Vagina (tissue), 2 donors: ENCODE results near the gene SCTR. TPM values are rescaled to one million over a fixed set of nuclear protein-coding genes. Genes with fewer than 3 reads are reported as not detected.
A peak's percentile ranks its signal among the peaks of the same experiment; 100 is the strongest.
"Not testable (repeated sequence)": the region's sequence is repeated elsewhere in the genome, so short reads cannot be mapped to it uniquely, and the experiment has no call there.

ENCODE experiments used
- DNase-seq, 2 donors: peaks; one replicate each; pipeline ENCODE4 v3.0.0-alpha.2; 2017; ENCODE audit errors: extremely low spot score in 2 of 2
- H3K27ac ChIP-seq: fragments of 200-600 bp; sonication (generic); one replicate; pipeline ENCODE4 v1.5.1; 2019
- H3K27me3 ChIP-seq: fragments of 200-600 bp; sonication (generic); one replicate; pipeline ENCODE4 v1.5.1; 2019
- H3K36me3 ChIP-seq, 2 donors: fragments of 200-600 bp; sonication (generic); one replicate each; pipeline ENCODE4 v1.5.1; 2017 to 2019
- H3K4me1 ChIP-seq: fragments of 200-600 bp; sonication (generic); one replicate; pipeline ENCODE4 v1.5.1; 2019
- H3K4me3 ChIP-seq, 2 donors: fragments of 200-600 bp; sonication (generic); 1 replicate in 1 of 2; 2 replicates in 1 of 2; pipeline ENCODE4 v1.5.1; 2016 to 2019
- H3K9me3 ChIP-seq: fragments of 200-600 bp; sonication (generic); one replicate; pipeline ENCODE4 v1.5.1; 2019
- POLR2A ChIP-seq, 2 donors: fragments of 450-650 bp; IDR thresholded peaks; one replicate each; pipeline ENCODE4 v1.6.1; 2017; ENCODE audit warnings: antibody characterized with exemption in 2 of 2, mild to moderate bottlenecking in 2 of 2, moderate library complexity in 2 of 2
- POLR2AphosphoS5 ChIP-seq, 2 donors: sonication (generic); formaldehyde crosslinking; IDR thresholded peaks; one replicate each; pipeline ENCODE4 v1.9.0; 2017; ENCODE audit warnings: antibody characterized with exemption in 2 of 2, mild to moderate bottlenecking in 2 of 2, low read depth in 1 of 2; ENCODE audit not compliant: insufficient read depth in 1 of 2
- intact Hi-C: fragments of 100-400 bp; cut with DNase I; formaldehyde crosslinking; loops from one replicate; pipeline ENCODE4 v1.15.1; 2023
- total RNA-seq: library from RNA; depleted of rRNA; stranded (reverse); fragments of >200 nt; gene quantifications from one replicate; pipeline ENCODE4 v1.2.3, GENCODE V29; 2016
- TF ChIP-seq, protein P1 (sequence below), 3 experiments: fragments of 450-650 bp in 2 of 3; fragments of 200-600 bp in 1 of 3; sonication (generic) in 1 of 3; IDR thresholded peaks; one replicate each; pipeline ENCODE4 v1.5.1; 2017 to 2019; ENCODE audit warnings: antibody characterized with exemption in 3 of 3, mild to moderate bottlenecking in 2 of 3, moderate library complexity in 2 of 3

The SCTR gene
- total RNA-seq, 1 donor from 2014 or later: not detected

GRCh38 chr2:119408221-119408619 lies 116.1 kb downstream of the SCTR start:
- Histone ChIP-seq H3K36me3 (no peaks in the 10 kb centered on the region), H3K4me3 (no peak overlapping the region), H3K4me1 (peaks cover 7% of the 10 kb centered on the region), H3K27ac (no peak overlapping the region), H3K27me3 (no peaks in the 10 kb centered on the region), H3K9me3 (no peaks in the 10 kb centered on the region)
- no peak for DNase-seq
- TF ChIP-seq POLR2AphosphoS5 (IDR thresholded peaks at IDR 0.05; ENCODE audit: insufficient read depth in 1 of 2, low read depth in 1 of 2): no peak
- TF ChIP-seq POLR2A (IDR thresholded peaks at IDR 0.05): no peak
- TF ChIP-seq, protein P1, sequence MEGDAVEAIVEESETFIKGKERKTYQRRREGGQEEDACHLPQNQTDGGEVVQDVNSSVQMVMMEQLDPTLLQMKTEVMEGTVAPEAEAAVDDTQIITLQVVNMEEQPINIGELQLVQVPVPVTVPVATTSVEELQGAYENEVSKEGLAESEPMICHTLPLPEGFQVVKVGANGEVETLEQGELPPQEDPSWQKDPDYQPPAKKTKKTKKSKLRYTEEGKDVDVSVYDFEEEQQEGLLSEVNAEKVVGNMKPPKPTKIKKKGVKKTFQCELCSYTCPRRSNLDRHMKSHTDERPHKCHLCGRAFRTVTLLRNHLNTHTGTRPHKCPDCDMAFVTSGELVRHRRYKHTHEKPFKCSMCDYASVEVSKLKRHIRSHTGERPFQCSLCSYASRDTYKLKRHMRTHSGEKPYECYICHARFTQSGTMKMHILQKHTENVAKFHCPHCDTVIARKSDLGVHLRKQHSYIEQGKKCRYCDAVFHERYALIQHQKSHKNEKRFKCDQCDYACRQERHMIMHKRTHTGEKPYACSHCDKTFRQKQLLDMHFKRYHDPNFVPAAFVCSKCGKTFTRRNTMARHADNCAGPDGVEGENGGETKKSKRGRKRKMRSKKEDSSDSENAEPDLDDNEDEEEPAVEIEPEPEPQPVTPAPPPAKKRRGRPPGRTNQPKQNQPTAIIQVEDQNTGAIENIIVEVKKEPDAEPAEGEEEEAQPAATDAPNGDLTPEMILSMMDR (IDR thresholded peaks at IDR 0.05): peak in 1 of 3 experiments; percentile 16
- intact Hi-C loops: loop anchor here (5.0 kb wide), 1 partner anchor 69 kb away; no protein-coding TSS in a partner anchor

GRCh38 chr2:119407430-119408220 lies 116.7 kb downstream of the SCTR start:
- intact Hi-C loops: loop anchor here (5.0 kb wide), 1 partner anchor 70 kb away; no protein-coding TSS in a partner anchor
- DNase-seq: no peak
- no peak overlapping the region for H3K27ac ChIP-seq

DNA sequence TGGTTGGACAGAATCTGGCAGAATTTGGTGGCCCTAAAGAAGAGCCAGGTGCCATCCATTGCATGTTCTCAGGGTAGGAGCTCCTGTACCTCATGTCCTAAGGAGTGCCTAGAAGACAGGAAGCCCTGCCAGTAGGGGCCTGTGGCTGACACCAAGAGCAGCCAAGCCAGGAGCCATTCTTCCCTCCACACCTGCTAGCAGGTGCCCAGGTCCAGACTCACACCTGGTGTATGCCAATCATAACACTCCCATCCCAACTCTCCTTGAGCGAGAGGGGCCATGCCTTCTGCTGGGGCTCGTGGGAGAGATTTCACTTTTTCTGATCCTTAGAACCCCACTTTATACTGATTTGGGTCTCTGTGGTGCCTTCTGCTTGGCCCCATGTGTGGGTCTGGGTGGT lies 119.1 kb downstream of the SCTR start:
- intact Hi-C loops: loop anchor here (5.0 kb wide), 1 partner anchor 72 kb away; no protein-coding TSS in a partner anchor
- TF ChIP-seq POLR2A (IDR thresholded peaks at IDR 0.05): no peak
- TF ChIP-seq POLR2AphosphoS5 (IDR thresholded peaks at IDR 0.05; ENCODE audit: insufficient read depth in 1 of 2, low read depth in 1 of 2): no peak
- TF ChIP-seq, protein P1 (IDR thresholded peaks at IDR 0.05): no peak

More at GRCh38 chr2:119407430-119408220, 116.7 kb downstream of the SCTR start:
- H3K36me3 ChIP-seq: no peaks in the 10 kb centered on the region
- no peak overlapping the region for H3K4me3 ChIP-seq
- no peaks in the 10 kb centered on the region for H3K9me3 ChIP-seq
- H3K27me3 ChIP-seq: no peaks in the 10 kb centered on the region
- TF ChIP-seq POLR2AphosphoS5 (IDR thresholded peaks at IDR 0.05; ENCODE audit: insufficient read depth in 1 of 2, low read depth in 1 of 2) (no peak), POLR2A (IDR thresholded peaks at IDR 0.05) (no peak)
- TF ChIP-seq, protein P1 (IDR thresholded peaks at IDR 0.05): peak; percentile 54 to 73 (median 71)
- H3K4me1 ChIP-seq: peaks cover 7% of the 10 kb centered on the region

DNA sequence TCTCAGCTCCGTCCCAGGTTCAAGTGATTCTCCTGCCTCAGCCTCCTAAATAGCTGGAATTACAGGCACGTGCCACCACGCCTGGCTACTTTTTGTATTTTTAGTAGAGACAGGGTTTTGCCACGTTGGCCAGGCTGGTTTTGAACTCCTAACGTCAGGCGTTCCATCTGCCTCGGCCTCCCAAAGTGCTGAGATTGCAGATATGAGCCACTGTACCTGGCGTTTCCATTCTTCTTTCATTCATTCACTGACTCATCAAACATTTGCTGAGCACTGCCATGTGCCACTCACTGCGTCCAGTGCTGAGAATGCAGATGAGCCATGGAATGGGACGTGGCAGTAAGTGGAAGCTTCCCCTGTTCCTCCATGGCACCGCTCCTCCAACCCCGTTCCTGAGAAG lies 120.7 kb downstream of the SCTR start:
- H3K4me3 ChIP-seq, intact Hi-C loops, H3K9me3 ChIP-seq, H3K36me3 ChIP-seq, H3K4me1 ChIP-seq, H3K27ac ChIP-seq, DNase-seq, H3K27me3 ChIP-seq: not testable (repeated sequence)

More for the DNA sequence above, 119.1 kb downstream of the SCTR start:
- no peaks in the 10 kb centered on the region for H3K27me3 ChIP-seq
- peaks cover 7% of the 10 kb centered on the region for H3K4me1 ChIP-seq
- no peak overlapping the region for H3K27ac ChIP-seq
- DNase-seq: no peak
- H3K9me3 ChIP-seq: no peaks in the 10 kb centered on the region
- H3K4me3 ChIP-seq: no peak overlapping the region
- H3K36me3 ChIP-seq: no peaks in the 10 kb centered on the region

DNA sequence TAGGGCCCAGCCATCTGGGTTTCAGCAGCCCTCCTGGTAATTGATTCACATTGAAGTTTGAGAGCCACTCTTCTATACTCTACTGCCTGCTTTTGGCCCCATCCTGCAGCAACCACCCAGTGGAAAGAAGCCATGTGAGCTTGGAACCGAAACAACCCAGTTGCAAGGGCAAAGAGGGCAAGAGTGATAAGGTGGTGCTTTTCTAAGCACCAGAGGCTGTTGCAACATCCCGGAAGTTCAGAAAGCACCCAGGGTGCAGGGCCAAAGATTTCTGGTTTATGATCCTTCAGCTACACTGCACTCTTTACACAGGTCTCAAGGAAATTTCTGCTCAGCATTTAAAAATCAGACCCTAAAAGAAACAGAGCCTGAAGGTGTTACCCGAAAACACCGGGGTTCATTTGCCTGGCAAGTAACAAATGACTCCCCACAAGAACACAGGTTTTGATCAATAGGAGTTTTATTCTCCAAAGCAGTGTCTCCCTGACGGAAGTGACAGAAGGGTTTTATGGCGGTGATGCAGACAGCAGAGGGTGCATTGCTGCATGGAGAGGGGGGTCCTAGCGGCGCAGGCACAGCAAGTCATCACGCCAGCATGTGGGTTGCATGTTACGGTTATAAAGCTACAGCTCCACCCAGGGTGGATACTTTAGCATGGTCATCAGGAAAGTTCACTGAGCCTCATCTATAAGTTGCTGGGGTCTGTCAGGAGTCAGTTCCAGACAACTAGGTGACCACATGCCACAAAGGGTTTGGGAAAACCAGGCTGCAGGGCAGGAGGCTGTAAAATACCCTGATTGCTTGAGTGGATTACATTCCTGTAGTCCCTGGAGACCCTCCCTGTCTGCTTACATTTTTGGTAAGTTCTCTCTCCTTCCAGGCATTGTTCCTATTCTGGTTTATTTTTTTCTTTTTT lies 121.4 kb downstream of the SCTR start:
- intact Hi-C loops: no loop called here
- Histone ChIP-seq H3K9me3 (no peaks in the 10 kb centered on the region), H3K27ac (no peak overlapping the region), H3K4me1 (peaks cover under 1% of the 10 kb centered on the region), H3K27me3 (no peaks in the 10 kb centered on the region), H3K36me3 (no peaks in the 10 kb centered on the region), H3K4me3 (no peak overlapping the region)
- TF ChIP-seq POLR2AphosphoS5 (IDR thresholded peaks at IDR 0.05; ENCODE audit: insufficient read depth in 1 of 2, low read depth in 1 of 2): no peak
- TF ChIP-seq, protein P1 (IDR thresholded peaks at IDR 0.05): no peak
- TF ChIP-seq POLR2A (IDR thresholded peaks at IDR 0.05): no peak
- no peak for DNase-seq
